HT1080 (cell line): ENCODE results near the gene EPDR1. TPM values are rescaled to one million over a fixed set of nuclear protein-coding genes. Genes with fewer than 3 reads are reported as not detected.
A peak's percentile ranks its signal among the peaks of the same experiment; 100 is the strongest.

Experiments
- DNase-seq: peaks from one replicate; pipeline ENCODE4 v3.0.0-alpha.2; 2015; ENCODE audit warnings: low read depth
- polyA plus RNA-seq, 2 experiments: library from polyadenylated mRNA; depleted of rRNA; stranded (reverse); fragments of >200 nt; gene quantifications; 2 replicates each; pipeline ENCODE4 v1.2.3, GENCODE V29; 2015
- total RNA-seq: library from RNA; depleted of rRNA; stranded (reverse); fragments of >200 nt; shearing (Covaris generic); gene quantifications from 2 replicates; pipeline ENCODE4 v1.2.3, GENCODE V29; 2014; rRNA removed

Gene EPDR1
- 44.0 and 48.6 TPM in 2 replicates for total RNA-seq
- 29.8 and 32.9 TPM in 2 replicates for polyA plus RNA-seq (2015; cell fraction: cytosol; rRNA removed)
- 22.3 and 24.6 TPM in 2 replicates for polyA plus RNA-seq (2015; cell fraction: nucleus; rRNA removed)

- DNase-seq: peak; percentile 75
These were observed at the start of gene EPDR1 for GRCh38 chr7:37920305-37920848. Gene EPDR1 (plus strand): TSS chr7:37920640. CDS start chr7:37920940, 300 bp downstream.

DNA sequence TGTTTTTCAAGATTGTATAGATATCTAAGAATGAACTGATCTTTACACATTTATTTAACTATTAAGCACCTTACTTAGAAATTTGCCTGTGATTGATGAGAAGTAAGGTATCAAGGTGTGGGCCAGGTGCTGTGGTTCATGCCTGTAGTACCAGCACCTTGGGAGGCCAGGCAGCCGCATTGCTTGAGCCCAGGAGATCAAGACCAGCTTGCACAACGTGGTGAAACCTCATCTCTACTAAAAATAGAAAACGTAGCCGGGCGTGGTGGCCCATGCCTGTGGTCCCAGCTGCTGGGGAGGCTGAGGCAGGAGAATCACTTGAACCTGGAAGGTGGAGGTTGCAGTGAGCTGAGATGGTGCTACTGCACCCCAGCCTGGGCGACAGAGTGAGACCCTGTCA, 38.4 kb upstream of the EPDR1 start:
- DNase-seq: no peak

DNA sequence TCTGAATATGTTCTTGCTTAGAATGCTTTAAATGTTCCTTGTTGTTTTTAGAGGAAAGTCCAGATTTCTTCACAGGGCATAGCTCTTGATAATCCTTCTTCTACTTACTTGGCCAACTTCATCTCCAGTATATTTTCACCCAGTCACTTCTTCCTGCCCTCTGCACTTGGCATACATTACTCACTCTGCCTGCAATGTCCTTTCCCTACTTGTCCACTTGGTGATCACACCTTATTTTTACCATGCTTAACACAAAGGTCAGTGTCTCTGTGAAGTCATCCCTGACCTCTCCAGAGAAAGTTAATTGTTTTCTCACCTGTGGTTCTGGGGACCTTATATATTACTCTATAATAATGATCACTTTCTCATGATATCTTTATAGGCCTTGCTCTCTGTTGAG, 27.1 kb upstream of the EPDR1 start:
- no peak for DNase-seq

- DNase-seq: no peak
These were observed 25.8 kb upstream of the EPDR1 start for GRCh38 chr7:37894671-37895070.

- no peak for DNase-seq
These were observed 20.7 kb upstream of the EPDR1 start for GRCh38 chr7:37899712-37900247.

GRCh38 chr7:37901236-37901827, 19.1 kb upstream of the EPDR1 start:
- peak; percentile 53 for DNase-seq

DNA sequence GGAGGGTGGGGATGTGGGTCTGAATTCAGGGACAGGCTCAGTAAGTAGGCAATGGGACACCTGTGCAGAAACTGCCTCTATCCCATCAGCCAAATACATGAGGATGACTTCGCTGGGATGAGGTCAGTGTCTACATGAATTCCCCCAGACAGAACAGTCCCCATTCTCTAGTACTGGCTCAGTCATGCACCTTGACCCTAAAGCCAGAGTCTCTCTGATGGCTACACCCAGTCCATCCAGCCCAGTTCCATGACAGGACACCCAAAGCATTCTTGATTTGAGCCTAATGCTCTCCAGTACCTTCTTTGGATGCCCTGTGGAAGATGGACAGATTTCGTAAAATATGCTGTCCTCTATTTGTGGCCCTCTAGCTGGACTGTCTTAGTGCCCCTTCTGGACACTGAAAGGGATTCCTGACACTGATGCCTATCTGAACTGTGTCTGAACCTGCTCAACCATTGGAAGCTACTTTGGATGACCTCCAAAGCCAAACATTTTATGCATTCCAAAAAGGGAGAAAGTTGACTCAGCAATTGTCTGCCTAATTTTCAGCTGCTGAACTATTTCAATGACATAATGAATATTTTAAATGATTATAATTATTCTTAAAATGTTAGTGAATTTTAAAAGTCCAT, 18.4 kb upstream of the EPDR1 start:
- peak; percentile 21 for DNase-seq

DNA sequence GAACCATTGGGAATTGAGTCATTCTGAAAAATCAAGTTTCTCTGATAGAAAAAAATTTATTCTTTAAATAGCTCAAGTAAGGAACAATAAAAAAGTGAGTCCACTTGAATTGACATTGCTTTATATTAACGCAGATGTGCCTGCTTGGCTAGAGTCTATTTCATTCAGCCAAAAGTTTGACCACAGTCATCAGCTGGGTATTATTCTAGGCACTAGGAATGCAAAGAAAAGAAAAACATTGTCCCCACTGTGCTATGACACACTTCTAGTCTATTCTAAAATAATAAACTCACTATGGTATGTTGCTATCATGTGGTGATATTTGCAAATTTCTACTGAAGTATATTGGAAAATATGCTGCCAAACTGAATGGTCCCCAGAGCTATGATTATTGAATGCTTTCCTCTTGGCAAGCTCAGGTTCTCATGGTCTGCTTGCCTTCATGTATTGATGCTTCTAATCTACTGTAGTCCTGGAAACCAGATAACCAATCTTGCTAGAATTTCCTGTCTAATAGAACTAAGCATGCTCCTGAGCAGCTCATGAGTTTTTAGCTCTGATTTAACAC, 12.1 kb upstream of the EPDR1 start:
- DNase-seq: no peak

- DNase-seq: no peak
These were observed 7.7 kb upstream of the EPDR1 start for GRCh38 chr7:37912756-37913155.

- DNase-seq: no peak
These were observed 5.0 kb upstream of the EPDR1 start for GRCh38 chr7:37915438-37915837.

- no peak for DNase-seq
These were observed 4.3 kb upstream of the EPDR1 start for GRCh38 chr7:37916017-37916672.

GRCh38 chr7:37916673-37917660, 3.5 kb upstream of the EPDR1 start, which contains the start of gene SFRP4:
Gene SFRP4 (minus strand): TSS chr7:37916817. CDS start chr7:37916537, 280 bp downstream.
- peak; percentile 67 for DNase-seq

- DNase-seq: no peak
These were observed 1.9 kb upstream of the EPDR1 start for GRCh38 chr7:37918526-37918925.

GRCh38 chr7:37920849-37921805, 687 bp downstream of the EPDR1 start:
- DNase-seq: peak; percentile 65

- DNase-seq: no peak
These were observed 1.4 kb downstream of the EPDR1 start for GRCh38 chr7:37921876-37922275.

- no peak for DNase-seq
These were observed 3.6 kb downstream of the EPDR1 start for GRCh38 chr7:37923996-37924395.

- no peak for DNase-seq
These were observed 4.1 kb downstream of the EPDR1 start for GRCh38 chr7:37924491-37925041.

DNA sequence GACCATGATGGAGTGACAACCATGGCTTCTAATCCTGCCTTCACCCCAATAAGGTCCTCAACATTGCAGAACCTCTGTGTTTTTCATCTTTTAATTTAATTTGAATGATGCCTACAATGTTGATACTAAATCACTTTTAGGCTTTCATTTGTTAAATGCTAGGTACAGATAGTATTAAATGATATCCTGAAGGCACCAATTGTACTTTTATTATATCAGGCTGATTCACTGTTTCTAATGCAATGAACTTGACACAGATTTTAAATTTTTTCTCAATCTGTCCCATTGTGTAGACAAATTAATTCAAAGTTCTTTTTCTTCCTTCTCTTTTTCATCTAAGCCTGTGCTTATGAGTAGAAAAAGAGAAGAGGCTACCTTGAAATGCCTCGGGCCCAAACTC, 5.2 kb downstream of the EPDR1 start:
- no peak for DNase-seq
